ENCODE data around the gene OMP. TPM values are rescaled to one million over a fixed set of nuclear protein-coding genes. Genes with fewer than 3 reads are reported as not detected.

OMP gene
- total RNA-seq, 2 donors from 2014 or later, result 0.97 TPM; not detected in 1

- no peak for DNase-seq
- intact Hi-C loops (cut with DNase I), result loop anchor here in 1 of 2 donors (10.0 kb wide), 1 partner anchor 309 kb away; no protein-coding TSS in a partner anchor
Measured at GRCh38 chr11:77114089-77114463, 11.4 kb downstream of the OMP start.

GRCh38 chr11:77115181-77115611, 12.6 kb downstream of the OMP start:
- DNase-seq, result no peak
- intact Hi-C loops (cut with DNase I), result loop anchor here in 1 of 2 donors (10.0 kb wide), 1 partner anchor 310 kb away; no protein-coding TSS in a partner anchor
- ATAC-seq, result no peak

More at GRCh38 chr11:77114089-77114463, 11.4 kb downstream of the OMP start:
- no peak for ATAC-seq

- intact Hi-C loops (cut with DNase I), result loop anchor here in 1 of 2 donors (10.0 kb wide), 1 partner anchor 311 kb away; no protein-coding TSS in a partner anchor
- DNase-seq, result no peak
- no peak for ATAC-seq
Measured at GRCh38 chr11:77115956-77116355, 13.3 kb downstream of the OMP start.

GRCh38 chr11:77117492-77117891, 14.9 kb downstream of the OMP start:
- DNase-seq (no peak), ATAC-seq (no peak)

GRCh38 chr11:77118086-77118485, 15.4 kb downstream of the OMP start:
- no peak for DNase-seq
- no peak for ATAC-seq
- intact Hi-C loops (cut with DNase I), result loop anchor here in 1 of 2 donors (10.0 kb wide), 1 partner anchor 313 kb away; no protein-coding TSS in a partner anchor

More at GRCh38 chr11:77117492-77117891, 14.9 kb downstream of the OMP start:
- intact Hi-C loops (cut with DNase I), result loop anchor here in 1 of 2 donors (10.0 kb wide), 1 partner anchor 313 kb away; no protein-coding TSS in a partner anchor

- intact Hi-C loops (cut with DNase I), result loop anchor here in 1 of 2 donors (10.0 kb wide), 1 partner anchor 314 kb away; no protein-coding TSS in a partner anchor
- DNase-seq (no peak), ATAC-seq (no peak)
Measured at GRCh38 chr11:77118971-77119370, 16.3 kb downstream of the OMP start.

GRCh38 chr11:77119531-77119936, 16.9 kb downstream of the OMP start:
- DNase-seq (no peak), ATAC-seq (no peak)
- intact Hi-C loops (cut with DNase I), result loop anchor here in 1 of 2 donors (10.0 kb wide), 1 partner anchor 315 kb away; no protein-coding TSS in a partner anchor

GRCh38 chr11:77120571-77120970, 17.9 kb downstream of the OMP start:
- DNase-seq, result no peak
- ATAC-seq, result no peak
- intact Hi-C loops (cut with DNase I), result no loop called here

GRCh38 chr11:77121096-77121640, 18.5 kb downstream of the OMP start:
- intact Hi-C loops (cut with DNase I), result no loop called here

GRCh38 chr11:77121876-77122575, 19.4 kb downstream of the OMP start:
- intact Hi-C loops (cut with DNase I), result no loop called here
- no peak for DNase-seq
- ATAC-seq, result no peak

More at GRCh38 chr11:77121096-77121640, 18.5 kb downstream of the OMP start:
- no peak for DNase-seq
- no peak for ATAC-seq

- ATAC-seq (no peak), DNase-seq (no peak)
- intact Hi-C loops (cut with DNase I), result no loop called here
Measured at GRCh38 chr11:77122576-77123212, 20.1 kb downstream of the OMP start.

- DNase-seq (no peak), ATAC-seq (no peak)
- intact Hi-C loops (cut with DNase I), result no loop called here
Measured at GRCh38 chr11:77123591-77123990, 21.0 kb downstream of the OMP start.

- ATAC-seq (no peak), DNase-seq (no peak)
- intact Hi-C loops (cut with DNase I), result no loop called here
Measured at GRCh38 chr11:77124041-77124440, 21.4 kb downstream of the OMP start.

GRCh38 chr11:77124488-77124887, 21.8 kb downstream of the OMP start:
- ATAC-seq, result no peak
- intact Hi-C loops (cut with DNase I), result no loop called here
- no peak for DNase-seq

GRCh38 chr11:77125191-77125590, 22.6 kb downstream of the OMP start:
- ATAC-seq (no peak), DNase-seq (no peak)
- intact Hi-C loops (cut with DNase I), result loop anchor here (5.0 kb wide), 2 partner anchors 62 to 422 kb away; no protein-coding TSS in a partner anchor

GRCh38 chr11:77125695-77126094, 23.1 kb downstream of the OMP start:
- DNase-seq (no peak), ATAC-seq (no peak)
- intact Hi-C loops (cut with DNase I), result loop anchor here (5.0 kb wide), 2 partner anchors 62 to 422 kb away; no protein-coding TSS in a partner anchor

- DNase-seq, result no peak
- intact Hi-C loops (cut with DNase I), result loop anchor here (5.0 kb wide), 2 partner anchors 61 to 421 kb away; no protein-coding TSS in a partner anchor
Measured at GRCh38 chr11:77126156-77126775, 23.6 kb downstream of the OMP start.

GRCh38 chr11:77126861-77127234, 24.2 kb downstream of the OMP start:
- DNase-seq, result no peak
- intact Hi-C loops (cut with DNase I), result loop anchor here (5.0 kb wide), 2 partner anchors 60 to 420 kb away; no protein-coding TSS in a partner anchor
- ATAC-seq, result peak in 1 of 2 donors; percentile 14

More at GRCh38 chr11:77126156-77126775, 23.6 kb downstream of the OMP start:
- ATAC-seq, result no peak

Data from left cardiac atrium (tissue), 4 donors.